AG09309 (cell line): ENCODE data around the gene MRPS17.

Experiments
- DNase-seq: peaks from one replicate; pipeline ENCODE4 v3.0.0-alpha.2; 2010; ENCODE audit warnings: low read depth
- H3K4me3 ChIP-seq: 2 replicates; pipeline ENCODE4 v1.5.1; 2011; ENCODE audit warnings: mild to moderate bottlenecking, low read depth, low read length, moderate library complexity; ENCODE audit not compliant: control insufficient read depth
- TF ChIP-seq, protein P1 (sequence below): IDR thresholded peaks from 2 replicates; pipeline ENCODE4 v1.5.1; 2011; ENCODE audit warnings: mild to moderate bottlenecking, low read depth, low read length, inconsistent platforms; ENCODE audit not compliant: insufficient read depth, control insufficient read depth; ENCODE audit errors: missing control alignments

MRPS17 gene

DNA sequence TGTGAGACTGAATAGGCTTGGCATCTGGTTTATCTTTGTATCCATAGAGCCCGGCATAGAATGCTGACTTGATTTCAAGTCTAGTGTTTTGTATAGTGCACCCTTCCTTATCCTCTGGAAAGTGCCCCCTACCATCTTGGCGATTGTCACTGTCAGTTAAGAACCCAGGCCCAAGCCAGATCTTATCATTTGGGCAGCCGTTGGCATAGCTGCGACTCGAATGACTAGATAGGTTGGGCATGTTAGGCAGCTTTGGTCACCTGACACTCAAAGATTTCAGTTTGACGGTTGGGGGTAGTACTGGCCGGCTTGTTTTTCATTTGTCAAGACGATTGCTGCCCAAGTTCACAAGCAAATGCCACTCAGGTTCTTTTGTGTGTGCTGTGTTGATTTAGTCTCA, 19.3 kb downstream of the MRPS17 start:
- TF ChIP-seq, protein P1, sequence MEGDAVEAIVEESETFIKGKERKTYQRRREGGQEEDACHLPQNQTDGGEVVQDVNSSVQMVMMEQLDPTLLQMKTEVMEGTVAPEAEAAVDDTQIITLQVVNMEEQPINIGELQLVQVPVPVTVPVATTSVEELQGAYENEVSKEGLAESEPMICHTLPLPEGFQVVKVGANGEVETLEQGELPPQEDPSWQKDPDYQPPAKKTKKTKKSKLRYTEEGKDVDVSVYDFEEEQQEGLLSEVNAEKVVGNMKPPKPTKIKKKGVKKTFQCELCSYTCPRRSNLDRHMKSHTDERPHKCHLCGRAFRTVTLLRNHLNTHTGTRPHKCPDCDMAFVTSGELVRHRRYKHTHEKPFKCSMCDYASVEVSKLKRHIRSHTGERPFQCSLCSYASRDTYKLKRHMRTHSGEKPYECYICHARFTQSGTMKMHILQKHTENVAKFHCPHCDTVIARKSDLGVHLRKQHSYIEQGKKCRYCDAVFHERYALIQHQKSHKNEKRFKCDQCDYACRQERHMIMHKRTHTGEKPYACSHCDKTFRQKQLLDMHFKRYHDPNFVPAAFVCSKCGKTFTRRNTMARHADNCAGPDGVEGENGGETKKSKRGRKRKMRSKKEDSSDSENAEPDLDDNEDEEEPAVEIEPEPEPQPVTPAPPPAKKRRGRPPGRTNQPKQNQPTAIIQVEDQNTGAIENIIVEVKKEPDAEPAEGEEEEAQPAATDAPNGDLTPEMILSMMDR: no peak
- no peak overlapping the region for H3K4me3 ChIP-seq
- DNase-seq: no peak

DNA sequence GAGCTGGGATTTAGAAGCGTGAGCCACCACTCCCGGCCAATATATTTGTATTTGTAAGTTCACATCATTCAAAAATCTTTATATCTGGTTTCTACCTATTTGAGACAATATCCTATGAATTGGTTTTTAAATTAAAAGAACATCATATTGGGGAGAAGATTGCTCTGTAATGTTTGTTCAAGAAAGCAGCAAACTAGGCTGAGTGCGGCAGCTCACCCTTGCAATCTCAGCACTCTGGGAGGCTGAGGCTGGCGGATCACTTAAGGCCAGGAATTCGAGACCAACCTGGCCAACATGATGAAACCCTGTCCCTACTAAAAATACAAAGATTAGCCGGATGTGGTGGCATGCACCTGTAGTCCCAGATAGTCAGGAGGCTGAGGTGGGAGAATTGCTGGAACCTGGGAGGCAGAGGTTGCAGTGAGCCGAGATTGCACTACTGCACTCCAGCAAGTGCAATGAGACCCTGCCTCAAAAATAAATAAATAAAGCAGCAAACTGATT, 22.1 kb downstream of the MRPS17 start:
- TF ChIP-seq, protein P1: no peak
- no peak overlapping the region for H3K4me3 ChIP-seq
- DNase-seq: no peak

DNA sequence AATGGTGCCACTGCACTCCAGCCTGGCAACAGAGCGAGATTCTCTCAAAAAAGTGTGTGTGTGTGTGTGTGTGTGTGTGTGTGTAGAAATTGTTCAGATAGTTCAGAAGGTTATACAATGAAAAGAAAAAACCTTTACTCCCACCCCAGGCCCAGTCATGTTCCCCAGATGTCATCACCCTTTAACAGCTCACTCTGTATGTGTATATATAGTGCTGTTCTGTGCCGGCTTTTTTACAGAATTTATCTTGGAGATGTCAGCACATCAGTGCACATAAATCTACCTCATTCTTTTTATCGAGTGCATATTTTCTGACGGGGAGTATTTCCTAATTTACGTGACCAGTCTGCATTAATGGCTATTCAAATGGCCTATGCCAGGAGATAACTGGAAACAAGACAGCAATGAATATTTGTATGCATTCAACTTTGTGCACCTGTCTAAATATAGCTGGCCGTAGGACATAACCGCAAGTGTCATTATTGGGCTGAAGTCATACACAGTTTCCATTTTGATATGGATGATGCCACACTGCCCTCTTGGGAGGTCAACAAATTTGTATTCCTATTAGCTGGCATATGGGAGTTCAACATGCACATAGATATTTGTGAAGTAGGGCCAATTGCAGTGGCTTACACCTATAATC, 24.4 kb downstream of the MRPS17 start:
- TF ChIP-seq, protein P1: no peak
- DNase-seq: no peak
- H3K4me3 ChIP-seq: no peak overlapping the region

DNA sequence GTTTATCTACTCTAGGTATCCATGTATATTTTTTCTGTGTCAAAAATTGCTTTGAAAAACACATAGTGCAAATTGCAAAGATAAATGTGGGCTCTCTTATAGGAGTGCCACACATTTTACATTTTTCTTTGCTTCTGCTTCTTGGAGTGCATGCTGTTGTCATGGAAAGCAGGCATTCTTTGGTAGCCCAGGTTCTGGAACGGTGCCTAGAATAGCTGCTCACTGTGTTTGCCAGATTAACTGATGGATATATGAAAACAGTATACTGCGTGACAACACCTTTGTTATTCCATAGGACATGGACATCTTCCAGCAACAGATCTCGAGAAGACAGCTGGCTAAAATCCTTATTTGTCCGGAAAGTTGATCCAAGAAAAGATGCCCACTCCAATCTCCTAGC, 26.2 kb downstream of the MRPS17 start:
- TF ChIP-seq, protein P1: no peak
- no peak overlapping the region for H3K4me3 ChIP-seq
- no peak for DNase-seq

DNA sequence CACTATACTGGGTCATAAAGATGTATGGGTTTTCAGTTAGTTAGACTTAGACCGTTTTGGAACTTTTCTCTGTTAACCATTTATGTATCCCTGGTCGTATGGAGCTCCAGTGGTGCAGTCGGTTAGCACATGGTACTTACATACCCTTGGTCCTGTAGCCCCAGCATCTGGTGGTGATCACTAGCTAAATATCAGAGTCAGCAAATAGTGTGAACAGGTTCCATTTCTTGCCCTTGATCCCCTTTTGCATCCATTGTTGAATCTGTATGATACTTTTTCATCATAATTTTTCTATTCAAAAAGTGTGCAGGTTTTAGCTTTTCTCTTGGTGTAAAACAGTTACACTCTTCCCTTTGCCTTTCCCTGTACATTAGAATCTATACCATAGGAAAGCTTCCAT, 28.6 kb downstream of the MRPS17 start:
- H3K4me3 ChIP-seq: no peak overlapping the region
- TF ChIP-seq, protein P1: no peak
- DNase-seq: no peak

DNA sequence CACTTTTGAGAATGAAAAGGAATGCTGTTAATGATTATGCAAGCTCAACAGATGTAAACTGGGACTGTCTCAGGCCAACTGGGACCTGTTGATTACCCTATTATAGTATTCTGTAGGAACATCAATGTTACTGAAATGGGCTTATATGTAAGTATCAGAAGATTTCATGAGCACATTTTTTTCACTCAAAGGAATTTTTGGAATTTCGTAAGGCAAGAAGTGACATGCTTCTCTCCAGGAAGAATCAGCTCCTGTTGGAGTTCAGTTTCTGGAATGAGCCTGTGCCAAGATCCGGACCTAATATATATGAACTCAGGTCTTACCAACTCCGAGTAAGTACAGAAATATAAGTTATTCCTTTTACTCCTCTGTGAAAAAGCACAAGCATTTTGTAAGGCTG, 31.9 kb downstream of the MRPS17 start:
- TF ChIP-seq, protein P1: no peak
- H3K4me3 ChIP-seq: no peak overlapping the region
- DNase-seq: no peak
